ENCODE measurements around the gene RPS25.
"Not testable (repeated sequence)": the region's sequence is repeated elsewhere in the genome, so short reads cannot be mapped to it uniquely, and the experiment has no call there.

Gene RPS25

DNA sequence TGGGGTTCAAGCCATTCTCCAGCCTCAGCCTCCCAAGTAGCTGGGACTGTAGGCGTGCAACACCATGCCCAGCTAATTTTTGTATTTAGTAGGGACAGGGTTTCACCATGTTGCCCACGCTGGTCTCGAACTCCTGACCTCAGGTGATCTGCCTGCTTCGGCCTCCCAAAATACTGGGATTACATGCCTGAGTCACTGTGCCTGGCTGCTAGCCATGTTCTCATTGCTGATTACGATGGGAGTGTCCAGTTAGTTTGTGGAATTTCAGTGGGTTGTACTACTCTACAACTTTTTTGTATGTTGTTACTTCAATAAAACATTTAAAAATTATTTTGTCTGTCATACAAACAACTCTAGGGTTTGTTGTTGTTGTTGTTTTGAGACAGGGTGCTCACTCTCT is 44.6 kb upstream of the RPS25 start:
- Histone ChIP-seq H3K79me2 (ENCODE audit: control insufficient read depth, low read length) (peaks cover 25% of the 10 kb centered on the region), H3K27me3 (ENCODE audit: control insufficient read depth, low read length) (no peaks in the 10 kb centered on the region), H3F3A (ENCODE audit: control insufficient read depth, insufficient read depth) (peaks cover 7% of the 10 kb centered on the region; the same call in 1 of the 2 replicates), H3K4me3 (ENCODE audit: low read length) (no peak overlapping the region), H3K9me3 (ENCODE audit: control insufficient read depth, insufficient read depth, low read length) (no peaks in the 10 kb centered on the region), H3K4me2 (ENCODE audit: low read length) (no peak overlapping the region), H3K4me1 (ENCODE audit: control insufficient read depth, low read length) (peaks cover 22% of the 10 kb centered on the region), H3K27ac (ENCODE audit: low read depth, low read length) (no peak overlapping the region), H4K20me1 (ENCODE audit: control insufficient read depth, insufficient read depth, low read depth, low read length) (no peaks in the 10 kb centered on the region), H3K9me2 (replicated peaks; ENCODE audit: control insufficient read depth, low read length) (no peaks in the 10 kb centered on the region), H3K36me3 (ENCODE audit: control insufficient read depth, low read length) (0 out of 2 replicates have a peak, but pooled peaks cover 2% of the 10 kb centered on the region)
- TF ChIP-seq, protein P1, sequence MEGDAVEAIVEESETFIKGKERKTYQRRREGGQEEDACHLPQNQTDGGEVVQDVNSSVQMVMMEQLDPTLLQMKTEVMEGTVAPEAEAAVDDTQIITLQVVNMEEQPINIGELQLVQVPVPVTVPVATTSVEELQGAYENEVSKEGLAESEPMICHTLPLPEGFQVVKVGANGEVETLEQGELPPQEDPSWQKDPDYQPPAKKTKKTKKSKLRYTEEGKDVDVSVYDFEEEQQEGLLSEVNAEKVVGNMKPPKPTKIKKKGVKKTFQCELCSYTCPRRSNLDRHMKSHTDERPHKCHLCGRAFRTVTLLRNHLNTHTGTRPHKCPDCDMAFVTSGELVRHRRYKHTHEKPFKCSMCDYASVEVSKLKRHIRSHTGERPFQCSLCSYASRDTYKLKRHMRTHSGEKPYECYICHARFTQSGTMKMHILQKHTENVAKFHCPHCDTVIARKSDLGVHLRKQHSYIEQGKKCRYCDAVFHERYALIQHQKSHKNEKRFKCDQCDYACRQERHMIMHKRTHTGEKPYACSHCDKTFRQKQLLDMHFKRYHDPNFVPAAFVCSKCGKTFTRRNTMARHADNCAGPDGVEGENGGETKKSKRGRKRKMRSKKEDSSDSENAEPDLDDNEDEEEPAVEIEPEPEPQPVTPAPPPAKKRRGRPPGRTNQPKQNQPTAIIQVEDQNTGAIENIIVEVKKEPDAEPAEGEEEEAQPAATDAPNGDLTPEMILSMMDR (IDR thresholded peaks at IDR 0.05; ENCODE audit: low read depth, low read length, poor library complexity, severe bottlenecking) = no peak
- TF ChIP-seq EZH2phosphoT487 (IDR thresholded peaks at IDR 0.05; ENCODE audit: borderline replicate concordance, low read length) = no peak

DNA sequence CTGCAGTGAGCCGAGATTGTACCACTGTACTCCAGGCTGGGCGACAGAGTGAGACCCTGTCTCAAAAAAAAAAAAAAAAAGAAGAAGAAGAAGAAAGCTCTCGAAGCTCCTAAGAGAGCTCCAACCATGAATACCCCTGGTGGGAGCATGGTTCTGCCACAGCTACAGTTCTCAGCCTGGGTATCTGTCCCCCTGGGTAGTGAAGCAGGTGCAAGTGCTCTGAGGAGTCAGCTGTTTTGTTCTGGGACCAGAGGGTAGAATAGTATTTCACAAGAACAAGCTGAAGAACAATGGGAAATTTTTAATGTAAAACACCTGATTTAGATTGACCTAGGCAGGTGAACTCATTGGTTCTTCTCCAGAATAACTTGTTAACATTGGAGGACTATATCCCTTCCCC is 43.1 kb upstream of the RPS25 start:
- H3K9me3 ChIP-seq (ENCODE audit: control insufficient read depth, insufficient read depth, low read length) = no peaks in the 10 kb centered on the region
- no peaks in the 10 kb centered on the region for H3K27me3 ChIP-seq (ENCODE audit: control insufficient read depth, low read length)
- peaks cover 9% of the 10 kb centered on the region; the same call in 1 of the 2 replicates for H3K36me3 ChIP-seq (ENCODE audit: control insufficient read depth, low read length)
- peaks cover 25% of the 10 kb centered on the region for H3K79me2 ChIP-seq (ENCODE audit: control insufficient read depth, low read length)
- no peaks in the 10 kb centered on the region for H3K9me2 ChIP-seq (replicated peaks; ENCODE audit: control insufficient read depth, low read length)
- H4K20me1 ChIP-seq (ENCODE audit: control insufficient read depth, insufficient read depth, low read depth, low read length) = 0 out of 2 replicates have a peak, but pooled peaks cover under 1% of the 10 kb centered on the region
- no peak overlapping the region for H3K27ac ChIP-seq (ENCODE audit: low read depth, low read length)
- no peak overlapping the region for H3K4me2 ChIP-seq (ENCODE audit: low read length)
- no peaks in the 10 kb centered on the region for H3F3A ChIP-seq (ENCODE audit: control insufficient read depth, insufficient read depth)
- no peak for TF ChIP-seq EZH2phosphoT487 (IDR thresholded peaks at IDR 0.05; ENCODE audit: borderline replicate concordance, low read length)
- TF ChIP-seq, protein P1 (IDR thresholded peaks at IDR 0.05; ENCODE audit: low read depth, low read length, poor library complexity, severe bottlenecking) = no peak
- H3K4me1 ChIP-seq (ENCODE audit: control insufficient read depth, low read length) = peaks cover 16% of the 10 kb centered on the region
- no peak overlapping the region for H3K4me3 ChIP-seq (ENCODE audit: low read length)

DNA sequence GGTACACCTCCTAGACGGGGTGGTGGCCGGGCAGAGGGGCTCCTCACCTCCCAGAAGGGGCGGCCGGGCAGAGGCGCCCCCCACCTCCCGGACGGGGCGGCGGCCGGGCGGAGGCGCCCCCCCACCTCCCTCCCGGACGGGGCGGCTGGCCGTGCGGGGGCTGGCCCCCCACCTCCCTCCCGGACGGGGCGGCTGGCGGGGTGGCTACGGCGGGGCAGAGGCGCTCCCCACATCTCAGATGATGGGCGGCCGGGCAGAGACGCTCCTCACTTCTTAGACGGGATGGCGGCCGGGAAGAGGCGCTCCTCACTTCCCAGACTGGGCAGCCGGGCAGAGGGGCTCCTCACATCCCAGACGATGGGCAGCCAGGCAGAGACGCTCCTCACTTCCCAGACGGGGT is 41.0 kb upstream of the RPS25 start:
- H3K27me3 ChIP-seq (ENCODE audit: control insufficient read depth, low read length); H3K4me2 ChIP-seq (ENCODE audit: low read length); H3K4me3 ChIP-seq (ENCODE audit: low read length); H3K9me2 ChIP-seq (replicated peaks; ENCODE audit: control insufficient read depth, low read length); H3F3A ChIP-seq (ENCODE audit: control insufficient read depth, insufficient read depth); H3K9me3 ChIP-seq (ENCODE audit: control insufficient read depth, insufficient read depth, low read length); H4K20me1 ChIP-seq (ENCODE audit: control insufficient read depth, insufficient read depth, low read depth, low read length); H3K27ac ChIP-seq (ENCODE audit: low read depth, low read length): not testable (repeated sequence)
- Histone ChIP-seq H3K79me2 (ENCODE audit: control insufficient read depth, low read length) (peaks cover 37% of the 10 kb centered on the region), H3K36me3 (ENCODE audit: control insufficient read depth, low read length) (peaks cover 23% of the 10 kb centered on the region), H3K4me1 (ENCODE audit: control insufficient read depth, low read length) (peaks cover 17% of the 10 kb centered on the region)

DNA sequence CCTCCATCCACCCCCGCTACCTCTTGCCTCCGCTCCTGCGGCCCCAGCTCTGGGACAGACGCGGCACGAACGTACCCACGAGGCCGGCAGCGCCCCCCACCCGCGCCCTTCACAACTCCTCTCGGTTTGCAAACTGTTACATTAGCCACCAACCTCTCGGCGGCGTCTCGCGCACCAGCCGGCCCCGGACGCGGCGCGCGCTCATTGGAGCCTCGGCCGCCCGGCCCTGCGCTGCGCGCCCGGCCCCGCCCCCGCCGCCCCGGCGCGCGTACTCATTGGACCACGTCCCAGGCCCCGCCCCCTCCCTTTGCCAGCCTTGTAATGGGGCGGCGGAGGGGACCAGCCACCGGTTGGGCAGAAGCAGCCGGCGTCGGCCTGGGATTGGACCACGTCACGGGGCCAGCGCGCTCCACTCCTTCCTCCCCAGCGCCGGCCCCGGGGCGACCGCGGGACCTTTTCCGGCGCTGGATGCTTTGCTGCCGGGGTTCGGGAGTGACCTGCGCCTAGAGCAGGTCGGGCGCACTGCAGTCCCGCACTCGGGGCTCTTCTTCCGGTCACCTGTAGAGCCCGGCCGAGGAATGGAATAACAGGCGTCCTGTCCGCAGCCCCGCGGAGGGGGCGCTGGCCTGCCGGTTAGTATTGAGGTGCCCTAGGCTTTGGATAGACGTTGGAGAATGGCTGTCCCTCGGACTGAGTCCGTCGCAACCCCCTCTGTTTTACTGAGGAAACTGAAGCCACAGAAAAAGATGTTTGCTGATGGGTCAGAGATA is 39.0 kb upstream of the RPS25 start, which contains the start of gene HYOU1:
Gene HYOU1, minus strand, starts transcription at position 206 of the 770 bp plus-strand sequence. CDS start 1,045 bp downstream, outside the sequence.
- TF ChIP-seq, protein P1 (IDR thresholded peaks at IDR 0.05; ENCODE audit: low read depth, low read length, poor library complexity, severe bottlenecking) = peak; percentile 50
- TF ChIP-seq EZH2phosphoT487 (IDR thresholded peaks at IDR 0.05; ENCODE audit: borderline replicate concordance, low read length) = no peak
- Histone ChIP-seq H3K79me2 (ENCODE audit: control insufficient read depth, low read length) (peaks cover 37% of the 10 kb centered on the region), H3F3A (ENCODE audit: control insufficient read depth, insufficient read depth) (no peaks in the 10 kb centered on the region)

More for the DNA sequence above, 39.0 kb upstream of the RPS25 start, which contains the start of gene HYOU1:
- Histone ChIP-seq H3K4me1 (ENCODE audit: control insufficient read depth, low read length) (peaks cover 17% of the 10 kb centered on the region), H3K27me3 (ENCODE audit: control insufficient read depth, low read length) (no peaks in the 10 kb centered on the region), H3K4me3 (ENCODE audit: low read length) (peak within 1 kb of the TSS; percentile 97), H3K9me2 (replicated peaks; ENCODE audit: control insufficient read depth, low read length) (no peaks in the 10 kb centered on the region), H3K9me3 (ENCODE audit: control insufficient read depth, insufficient read depth, low read length) (no peaks in the 10 kb centered on the region), H3K4me2 (ENCODE audit: low read length) (peak within 1 kb of the TSS; percentile 92), H4K20me1 (ENCODE audit: control insufficient read depth, insufficient read depth, low read depth, low read length) (peaks cover 8% of the 10 kb centered on the region; the same call in 1 of the 2 replicates), H3K27ac (ENCODE audit: low read depth, low read length) (peak within 1 kb of the TSS; percentile 62), H3K36me3 (ENCODE audit: control insufficient read depth, low read length) (peaks cover 42% of the 10 kb centered on the region)

Data from DOHH2 (cell line).